Measurements from ENCODE around the gene ZIC5. TPM values are rescaled to one million over a fixed set of nuclear protein-coding genes. Genes with fewer than 3 reads are reported as not detected.

The ZIC5 gene
- total RNA-seq, 1 donor from 2014 or later, result not detected

GRCh38 chr13:99959127-99959539, 12.4 kb downstream of the ZIC5 start:
- Histone ChIP-seq H3K27me3 (ENCODE audit: low read depth) (peaks cover 97% of the 10 kb centered on the region), H3K9me3 (no peaks in the 10 kb centered on the region), H3K27ac (no peak overlapping the region), H3K36me3 (no peaks in the 10 kb centered on the region), H3K4me1 (peaks cover 34% of the 10 kb centered on the region), H3K4me3 (no peak overlapping the region)
- no peak for ATAC-seq
- TF ChIP-seq CTCF (IDR thresholded peaks at IDR 0.05), result no peak
- intact Hi-C loops (cut with DNase I), result no loop called here
- DNase-seq, result no peak

- no peak overlapping the region for H3K27ac ChIP-seq
- DNase-seq (no peak), ATAC-seq (no peak)
- no peak for TF ChIP-seq CTCF (IDR thresholded peaks at IDR 0.05)
- H3K27me3 ChIP-seq (ENCODE audit: low read depth), result peaks cover 97% of the 10 kb centered on the region
- no peak overlapping the region for H3K4me3 ChIP-seq
- intact Hi-C loops (cut with DNase I), result no loop called here
- peaks cover 34% of the 10 kb centered on the region for H3K4me1 ChIP-seq
- H3K36me3 ChIP-seq, result no peaks in the 10 kb centered on the region
- no peaks in the 10 kb centered on the region for H3K9me3 ChIP-seq
Measured at GRCh38 chr13:99958406-99959126, 13.0 kb downstream of the ZIC5 start.

GRCh38 chr13:99956473-99957349, 14.9 kb downstream of the ZIC5 start:
- Histone ChIP-seq H3K27ac (no peak overlapping the region), H3K9me3 (no peaks in the 10 kb centered on the region), H3K36me3 (no peaks in the 10 kb centered on the region), H3K27me3 (ENCODE audit: low read depth) (peaks cover 96% of the 10 kb centered on the region), H3K4me1 (peaks cover 34% of the 10 kb centered on the region), H3K4me3 (peak overlapping the region; percentile 38)
- DNase-seq (no peak), ATAC-seq (peak; percentile 7 to 32)
- intact Hi-C loops (cut with DNase I), result no loop called here
- TF ChIP-seq CTCF (IDR thresholded peaks at IDR 0.05), result no peak

- H3K27me3 ChIP-seq (ENCODE audit: low read depth), result peaks cover 92% of the 10 kb centered on the region
- intact Hi-C loops (cut with DNase I), result no loop called here
- no peaks in the 10 kb centered on the region for H3K36me3 ChIP-seq
- no peak overlapping the region for H3K27ac ChIP-seq
- H3K9me3 ChIP-seq, result no peaks in the 10 kb centered on the region
- peaks cover 34% of the 10 kb centered on the region for H3K4me1 ChIP-seq
- ATAC-seq (no peak), DNase-seq (no peak)
- peak overlapping the region; percentile 38 for H3K4me3 ChIP-seq
- TF ChIP-seq CTCF (IDR thresholded peaks at IDR 0.05), result no peak
Measured at GRCh38 chr13:99955747-99956472, 15.7 kb downstream of the ZIC5 start.

GRCh38 chr13:99955107-99955746, 16.3 kb downstream of the ZIC5 start:
- peaks cover 92% of the 10 kb centered on the region for H3K27me3 ChIP-seq (ENCODE audit: low read depth)
- peak overlapping the region; percentile 38 for H3K4me3 ChIP-seq
- H3K27ac ChIP-seq, result no peak overlapping the region
- TF ChIP-seq CTCF (IDR thresholded peaks at IDR 0.05), result no peak
- no peak for ATAC-seq
- H3K9me3 ChIP-seq, result no peaks in the 10 kb centered on the region
- intact Hi-C loops (cut with DNase I), result no loop called here
- no peak for DNase-seq
- H3K4me1 ChIP-seq, result peaks cover 33% of the 10 kb centered on the region
- no peaks in the 10 kb centered on the region for H3K36me3 ChIP-seq

Data from lower lobe of right lung (tissue), 2 donors.